ENCODE results near the gene UBE2N.
"Not testable (repeated sequence)": the region's sequence is repeated elsewhere in the genome, so short reads cannot be mapped to it uniquely, and the experiment has no call there.

DNA sequence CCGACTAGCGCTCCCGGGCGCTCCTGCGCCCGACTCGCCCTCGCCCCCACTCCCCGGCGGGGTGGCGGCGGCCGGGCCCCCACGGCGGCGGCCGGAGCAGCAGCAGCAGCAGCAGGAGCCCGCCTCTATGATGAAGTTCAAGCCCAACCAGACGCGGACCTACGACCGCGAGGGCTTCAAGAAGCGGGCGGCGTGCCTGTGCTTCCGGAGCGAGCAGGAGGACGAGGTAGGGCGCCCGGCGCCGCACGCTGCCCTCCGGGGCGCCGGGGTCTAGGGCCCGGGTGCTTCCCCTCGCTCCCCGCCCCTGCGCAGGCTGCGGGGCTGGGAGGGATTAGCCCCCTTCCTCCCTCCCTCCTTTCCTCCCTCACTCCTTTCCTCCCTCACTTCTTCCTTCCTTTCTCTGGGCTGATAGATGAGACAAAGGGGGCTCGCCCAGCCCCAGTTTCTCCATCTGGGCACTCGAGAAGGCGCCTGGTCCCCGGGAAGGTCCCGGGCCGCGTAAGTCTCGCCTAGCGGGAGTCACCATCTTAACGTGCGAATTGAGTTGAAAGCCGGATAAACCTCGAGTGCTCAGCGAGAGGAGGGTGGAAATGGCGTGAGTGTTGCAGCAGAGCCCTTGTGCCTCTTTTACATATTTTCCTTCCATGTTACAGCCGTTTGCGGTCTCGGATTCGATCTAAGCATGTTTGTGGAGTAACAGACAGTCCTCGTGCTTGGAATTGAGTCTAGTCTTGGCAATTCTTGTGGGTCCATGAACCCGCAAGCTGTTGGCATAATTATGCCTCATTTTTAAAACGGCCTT, 63.4 kb downstream of the UBE2N start:
- TF ChIP-seq, protein P1, sequence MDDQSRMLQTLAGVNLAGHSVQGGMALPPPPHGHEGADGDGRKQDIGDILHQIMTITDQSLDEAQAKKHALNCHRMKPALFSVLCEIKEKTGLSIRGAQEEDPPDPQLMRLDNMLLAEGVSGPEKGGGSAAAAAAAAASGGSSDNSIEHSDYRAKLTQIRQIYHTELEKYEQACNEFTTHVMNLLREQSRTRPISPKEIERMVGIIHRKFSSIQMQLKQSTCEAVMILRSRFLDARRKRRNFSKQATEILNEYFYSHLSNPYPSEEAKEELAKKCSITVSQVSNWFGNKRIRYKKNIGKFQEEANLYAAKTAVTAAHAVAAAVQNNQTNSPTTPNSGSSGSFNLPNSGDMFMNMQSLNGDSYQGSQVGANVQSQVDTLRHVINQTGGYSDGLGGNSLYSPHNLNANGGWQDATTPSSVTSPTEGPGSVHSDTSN (CRISPR knock-in tag; IDR thresholded peaks at IDR 0.05): 0 out of 2 replicates have a peak, but pooled peaks have one; percentile 12
- TF ChIP-seq KLF10 (tag by site-specific recombination; IDR thresholded peaks at IDR 0.05): peak; percentile 21; the same call in 1 of the 2 replicates
- TF ChIP-seq, protein P2, sequence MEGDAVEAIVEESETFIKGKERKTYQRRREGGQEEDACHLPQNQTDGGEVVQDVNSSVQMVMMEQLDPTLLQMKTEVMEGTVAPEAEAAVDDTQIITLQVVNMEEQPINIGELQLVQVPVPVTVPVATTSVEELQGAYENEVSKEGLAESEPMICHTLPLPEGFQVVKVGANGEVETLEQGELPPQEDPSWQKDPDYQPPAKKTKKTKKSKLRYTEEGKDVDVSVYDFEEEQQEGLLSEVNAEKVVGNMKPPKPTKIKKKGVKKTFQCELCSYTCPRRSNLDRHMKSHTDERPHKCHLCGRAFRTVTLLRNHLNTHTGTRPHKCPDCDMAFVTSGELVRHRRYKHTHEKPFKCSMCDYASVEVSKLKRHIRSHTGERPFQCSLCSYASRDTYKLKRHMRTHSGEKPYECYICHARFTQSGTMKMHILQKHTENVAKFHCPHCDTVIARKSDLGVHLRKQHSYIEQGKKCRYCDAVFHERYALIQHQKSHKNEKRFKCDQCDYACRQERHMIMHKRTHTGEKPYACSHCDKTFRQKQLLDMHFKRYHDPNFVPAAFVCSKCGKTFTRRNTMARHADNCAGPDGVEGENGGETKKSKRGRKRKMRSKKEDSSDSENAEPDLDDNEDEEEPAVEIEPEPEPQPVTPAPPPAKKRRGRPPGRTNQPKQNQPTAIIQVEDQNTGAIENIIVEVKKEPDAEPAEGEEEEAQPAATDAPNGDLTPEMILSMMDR (tag by site-specific recombination; IDR thresholded peaks at IDR 0.05): not testable (repeated sequence)

Measured in HEK293 (cell line).